Lung (tissue), 12 donors: Measurements from ENCODE around the gene PRKG1. TPM values are rescaled to one million over a fixed set of nuclear protein-coding genes. Genes with fewer than 3 reads are reported as not detected.
A peak's percentile ranks its signal among the peaks of the same experiment; 100 is the strongest.
"Not testable (repeated sequence)": the region's sequence is repeated elsewhere in the genome, so short reads cannot be mapped to it uniquely, and the experiment has no call there.

Experiments
- ATAC-seq: fragments of 200-7000 bp; cut with Tn5 transposase; one replicate; pipeline ENCODE4 v1.9.1; 2020; ENCODE audit warnings: moderate number of reproducible peaks; ENCODE audit not compliant: insufficient read depth, low FRiP score
- DNase-seq, 3 donors: peaks; one replicate each; pipeline ENCODE4 v3.0.0-alpha.2; 2013 to 2017
- H3K27ac ChIP-seq, 2 donors: one replicate each; pipeline ENCODE4 v1.5.1; 2013; ENCODE audit warnings: mild to moderate bottlenecking in 2 of 2, moderate library complexity in 2 of 2, control low read depth in 1 of 2, inconsistent platforms in 1 of 2, low read depth in 1 of 2, low read length in 1 of 2
- H3K27me3 ChIP-seq, 3 donors: one replicate each; pipeline ENCODE4 v1.5.1; 2013; ENCODE audit warnings: low read length in 2 of 3; ENCODE audit not compliant: control insufficient read depth in 3 of 3, insufficient read depth in 3 of 3
- H3K36me3 ChIP-seq, 4 donors: one replicate each; pipeline ENCODE4 v1.5.1; 2013; ENCODE audit warnings: low read length in 4 of 4, mild to moderate bottlenecking in 1 of 4, moderate library complexity in 1 of 4; ENCODE audit not compliant: control insufficient read depth in 4 of 4, insufficient read depth in 4 of 4
- H3K4me1 ChIP-seq, 5 donors: one replicate each; pipeline ENCODE4 v1.5.1; 2013; ENCODE audit warnings: low read length in 5 of 5, mild to moderate bottlenecking in 2 of 5, moderate library complexity in 1 of 5; ENCODE audit not compliant: control insufficient read depth in 5 of 5, insufficient read depth in 5 of 5
- H3K4me3 ChIP-seq: one replicate; pipeline ENCODE4 v1.5.1; 2013; ENCODE audit warnings: mild to moderate bottlenecking, control low read depth, moderate library complexity
- H3K9ac ChIP-seq, 2 donors: one replicate each; pipeline ENCODE4 v1.5.1; 2013; ENCODE audit warnings: low read length in 2 of 2, control low read depth in 1 of 2; ENCODE audit not compliant: insufficient read depth in 1 of 2
- H3K9me3 ChIP-seq, 4 donors: one replicate each; pipeline ENCODE4 v1.5.1; 2013; ENCODE audit warnings: low read length in 3 of 4, mild to moderate bottlenecking in 1 of 4, moderate library complexity in 1 of 4; ENCODE audit not compliant: control insufficient read depth in 4 of 4, insufficient read depth in 3 of 4
- CTCF ChIP-seq: IDR thresholded peaks from 2 replicates; pipeline ENCODE4 v1.5.1; 2012; ENCODE audit warnings: mild to moderate bottlenecking; ENCODE audit errors: control extremely low read depth, extremely low read depth
- WGBS, 2 donors: extraction: QIAGEN DNeasy Blood & Tissue Kit; methylation state at CpG; one replicate each; pipeline ENCODE4 v1.1.7; 2013; 5-methylcytosine and 5-hydroxymethylcytosine counted together
- polyA plus RNA-seq, 2 donors: library from polyadenylated mRNA; stranded (reverse); fragments of 200-250 nt; gene quantifications; one replicate each; pipeline ENCODE4 v1.2.1, GENCODE V29; 2013
- total RNA-seq, 2 donors: library from RNA; depleted of rRNA in 1 of 2; stranded (reverse); fragments of >200 nt in 1 of 2; gene quantifications; one replicate each; pipeline ENCODE4 v1.2.1, GENCODE V29; 2014 to 2021
- donor health status: control.
- donor health status: control.
- donor health status: Bipolar disorder and iron deficiency.
- donor health status: healthy.
- donor health status: DM: yes; HTN: yes; CAD: no.

The PRKG1 gene
- total and polyA plus RNA-seq, 4 donors: 2.1 to 50.8 (median 15.1) TPM

GRCh38 chr10:51384971-51385370, 310.7 kb downstream of the PRKG1 start:
- H3K27ac ChIP-seq: no peak overlapping the region
- ATAC-seq: no peak
- H3K9ac ChIP-seq: no peak overlapping the region
- no peak for TF ChIP-seq CTCF
- no peaks in the 10 kb centered on the region for H3K27me3 ChIP-seq
- H3K4me3 ChIP-seq: no peak overlapping the region
- no peaks in the 10 kb centered on the region for H3K36me3 ChIP-seq
- WGBS, 2 donors: 82 to 85% methylated on average over 3 of the region's 3 CpGs
- no peaks in the 10 kb centered on the region for H3K9me3 ChIP-seq
- no peak for DNase-seq
- peaks cover 0 to 9% (median 2%) of the 10 kb centered on the region in 5 donors for H3K4me1 ChIP-seq

- H3K9me3 ChIP-seq: no peaks in the 10 kb centered on the region
- peaks cover 0 to 11% (median 2%) of the 10 kb centered on the region in 5 donors for H3K4me1 ChIP-seq
- H3K9ac ChIP-seq: no peak overlapping the region
- no peak overlapping the region for H3K27ac ChIP-seq
- H3K4me3 ChIP-seq: no peak overlapping the region
- WGBS, 2 donors: 74 to 84% methylated on average over 3 of the region's 3 CpGs
- no peaks in the 10 kb centered on the region for H3K36me3 ChIP-seq
- DNase-seq: no peak
- H3K27me3 ChIP-seq: no peaks in the 10 kb centered on the region
- TF ChIP-seq CTCF: no peak
- ATAC-seq: no peak
These were observed 312.1 kb downstream of the PRKG1 start for GRCh38 chr10:51386248-51386885.

DNA sequence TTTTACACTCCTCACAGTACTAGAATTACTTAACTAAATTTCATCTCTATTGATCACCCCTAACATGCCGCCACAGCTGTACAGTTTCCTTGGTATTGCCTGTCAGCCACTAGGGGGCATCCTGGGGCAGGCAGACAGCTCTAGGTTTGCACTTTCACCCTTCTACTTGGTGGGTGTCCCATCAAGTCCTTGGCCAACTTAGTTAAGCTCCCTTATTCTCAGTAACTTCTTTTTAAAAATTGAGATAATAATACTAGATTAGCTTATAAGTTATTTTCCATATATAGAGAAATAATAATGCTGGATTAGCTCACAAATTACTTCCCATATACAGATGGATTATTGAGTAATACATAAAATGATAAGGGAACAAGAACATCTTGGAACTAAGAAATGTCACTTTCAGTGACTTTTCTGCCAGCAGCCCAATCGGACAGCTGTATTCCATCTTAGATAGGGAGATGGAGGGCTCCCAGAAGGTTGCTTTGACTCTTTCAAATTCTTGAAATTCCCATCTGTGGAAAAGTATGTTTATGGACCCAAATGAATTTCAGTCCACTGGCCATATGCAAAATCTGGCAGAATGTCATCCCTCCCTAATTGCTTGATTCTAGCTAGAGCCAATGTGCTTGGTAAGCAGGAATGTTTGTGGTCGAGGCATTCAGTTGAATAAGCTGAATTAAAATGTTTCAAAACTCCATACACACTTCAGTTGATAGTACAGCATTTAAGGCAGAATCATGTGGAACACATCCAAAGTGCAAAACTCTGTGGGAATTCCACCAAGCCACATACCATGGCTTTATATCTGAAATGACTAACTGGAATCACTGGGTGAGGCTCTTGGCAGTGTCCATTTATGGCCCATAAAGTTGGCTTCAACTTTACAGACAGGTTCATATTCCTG, 315.4 kb downstream of the PRKG1 start:
- ATAC-seq (peak; percentile 47), DNase-seq (peak; percentile 47 to 81 (median 76))
- Histone ChIP-seq H3K9me3 (no peaks in the 10 kb centered on the region), H3K4me3 (no peak overlapping the region), H3K36me3 (no peaks in the 10 kb centered on the region), H3K27me3 (no peaks in the 10 kb centered on the region), H3K4me1 (peaks cover 0 to 6% (median 0%) of the 10 kb centered on the region in 5 donors), H3K27ac (no peak overlapping the region), H3K9ac (no peak overlapping the region)
- TF ChIP-seq CTCF: peak; percentile 36
- 75 to 83% methylated on average over 3 of the region's 3 CpGs for WGBS, 2 donors

- 97 to 98% methylated on average over 21 to 29 of the region's 29 CpGs for WGBS, 2 donors
- not testable (repeated sequence) for H3K36me3 ChIP-seq, H3K27me3 ChIP-seq, H3K4me3 ChIP-seq, H3K4me1 ChIP-seq, DNase-seq, H3K9ac ChIP-seq, H3K27ac ChIP-seq, H3K9me3 ChIP-seq, ATAC-seq
These were observed 318.7 kb downstream of the PRKG1 start for GRCh38 chr10:51393006-51393405.
